GM19025 (cell line): ENCODE measurements around the gene ACTR8.

Source experiments
- ATAC-seq: cut with Tn5 transposase; IDR thresholded peaks from one replicate; pipeline ENCODE4 v1.9.1; 2021; ENCODE audit warnings: mild to moderate bottlenecking, low read depth, moderate library complexity; ENCODE audit not compliant: unreplicated experiment

The ACTR8 gene

DNA sequence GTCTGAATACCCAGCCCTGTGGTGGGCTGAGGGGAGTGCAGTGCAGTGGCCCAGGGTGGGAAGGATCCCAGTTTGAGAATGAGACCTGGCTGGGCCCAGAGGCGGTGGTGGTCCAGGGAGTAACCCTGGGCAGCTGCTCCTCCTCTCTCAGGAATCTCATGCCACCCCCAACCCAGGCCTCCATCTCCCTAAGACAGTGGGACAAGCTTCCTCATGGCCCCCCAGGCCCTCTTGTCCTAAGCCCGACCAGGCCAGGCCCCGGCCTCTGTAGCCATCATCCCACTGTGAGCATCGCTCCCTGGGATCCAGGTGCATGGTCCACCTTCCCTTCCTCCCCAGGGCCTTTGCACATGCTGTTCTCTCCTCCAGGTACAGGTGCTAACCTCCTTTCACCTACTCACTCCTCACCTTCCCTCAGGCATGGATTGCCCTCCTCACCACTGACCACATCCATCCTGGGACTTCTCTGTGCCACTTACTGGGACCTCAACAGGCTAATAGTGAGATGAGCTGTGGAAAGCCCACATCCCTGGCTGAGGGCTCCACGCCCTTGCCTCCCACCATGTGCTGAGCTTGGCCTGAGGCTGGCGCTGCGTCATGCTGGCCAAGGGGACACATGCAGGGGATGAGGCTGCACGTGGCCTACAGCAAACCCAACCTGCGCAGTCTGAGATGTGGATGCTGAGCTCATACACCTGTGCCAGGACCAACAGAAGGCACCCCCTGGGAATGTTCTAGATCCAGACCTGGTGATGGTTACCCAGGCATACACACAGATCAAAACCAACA lies 45.7 kb downstream of the ACTR8 start:
- no peak for ATAC-seq

DNA sequence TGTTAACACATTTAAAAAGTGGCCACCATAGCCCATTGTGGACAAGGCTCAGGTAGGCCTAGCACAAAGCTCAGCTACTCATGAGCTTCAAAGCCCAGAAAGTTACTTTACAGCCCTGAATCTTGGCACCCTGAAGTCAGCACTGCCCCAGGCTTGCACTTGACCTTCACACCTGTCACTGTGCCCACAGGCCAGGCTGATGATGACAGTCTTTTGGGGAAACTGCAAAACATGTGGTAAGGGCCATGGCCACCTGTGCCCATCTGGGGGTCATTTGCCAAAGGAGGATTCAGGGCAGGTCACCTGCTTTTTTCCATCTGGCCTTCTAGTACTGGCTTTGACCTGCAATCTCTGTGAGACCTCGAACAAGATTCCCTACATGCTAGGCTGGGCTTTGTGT lies 46.7 kb downstream of the ACTR8 start:
- ATAC-seq = no peak

DNA sequence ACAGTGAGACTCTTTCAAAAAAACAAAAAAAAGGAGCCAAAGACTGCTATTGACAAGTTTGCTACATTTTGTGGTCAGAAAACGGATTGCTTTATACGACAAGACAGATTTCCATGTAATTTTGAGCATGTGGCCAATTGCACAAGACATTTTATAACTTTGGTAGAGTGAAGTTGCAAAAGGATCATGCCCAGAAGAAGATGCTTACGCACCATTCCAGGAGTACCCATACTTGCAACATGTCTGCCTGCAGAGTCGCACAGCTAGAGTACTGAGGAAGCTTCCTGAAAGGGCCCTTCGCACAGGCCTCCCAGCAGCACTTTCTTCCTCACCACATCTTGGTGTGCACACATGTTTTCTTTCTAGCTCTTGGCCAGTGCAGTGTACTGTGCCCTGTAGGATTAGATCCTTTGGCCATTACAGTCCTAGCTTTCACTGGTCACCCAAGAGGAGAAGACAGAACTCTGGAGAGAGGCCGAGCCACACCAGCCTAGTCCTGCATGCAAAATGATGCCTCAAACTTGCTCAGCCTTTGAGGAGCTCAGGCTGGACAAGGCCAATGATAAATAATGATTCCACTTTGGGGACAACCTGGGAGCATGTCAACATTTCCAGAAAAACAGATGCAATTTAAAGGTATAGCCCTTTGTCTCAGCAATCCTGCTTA lies 47.4 kb downstream of the ACTR8 start:
- no peak for ATAC-seq

- ATAC-seq = no peak
These were observed 48.3 kb downstream of the ACTR8 start for GRCh38 chr3:53833700-53834099.

DNA sequence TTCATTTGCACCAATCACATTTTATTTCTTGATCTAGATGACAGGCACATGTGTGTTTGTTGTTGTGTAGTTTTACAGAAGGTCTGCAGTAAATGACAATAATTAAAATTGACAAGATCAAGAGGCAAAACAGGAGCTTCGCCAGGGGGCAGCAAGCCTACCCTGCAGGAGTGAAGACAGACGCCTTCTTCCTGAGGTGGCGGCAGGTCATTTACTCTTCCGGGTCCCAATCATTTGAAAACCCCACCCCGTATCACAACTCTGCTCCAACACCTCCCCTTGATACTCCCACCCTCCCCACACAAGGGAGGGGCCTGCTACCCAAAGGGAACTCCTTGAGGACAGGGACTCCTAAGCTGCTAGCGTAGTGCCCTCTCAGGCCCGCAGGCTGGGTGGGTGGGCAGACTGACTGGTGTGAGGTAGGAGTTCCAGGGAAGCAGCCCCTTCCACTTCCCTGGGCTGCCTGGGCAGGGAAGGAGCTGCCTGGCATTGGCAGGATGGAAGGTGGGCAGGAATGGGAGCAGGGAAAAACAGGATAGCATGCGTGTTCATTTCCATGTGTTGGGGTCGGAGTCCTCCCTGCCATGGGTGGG lies 48.8 kb downstream of the ACTR8 start:
- no peak for ATAC-seq

DNA sequence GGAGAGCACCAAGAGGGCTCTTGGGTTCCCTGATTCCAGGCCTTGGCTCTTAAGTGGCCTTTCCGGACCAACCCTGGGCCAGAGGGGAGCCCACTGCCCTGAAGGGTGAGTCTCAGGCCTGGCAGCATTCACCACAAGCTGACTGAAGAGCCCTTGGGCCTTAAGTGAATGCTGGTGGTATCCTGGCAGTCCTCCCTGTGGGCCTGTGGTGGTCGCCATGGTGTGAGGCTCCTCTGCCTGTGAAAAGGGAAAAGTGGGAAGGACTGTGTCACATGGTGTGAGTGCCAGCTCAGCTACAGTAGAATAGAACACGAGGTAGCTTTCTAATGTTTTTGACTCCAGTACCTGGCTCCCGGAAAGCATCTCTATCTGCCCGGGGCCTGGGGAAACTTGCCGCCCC lies 51.0 kb downstream of the ACTR8 start:
- no peak for ATAC-seq

- ATAC-seq = no peak
These were observed 52.3 kb downstream of the ACTR8 start for GRCh38 chr3:53829605-53830004.

GRCh38 chr3:53828581-53828980 lies 53.4 kb downstream of the ACTR8 start:
- ATAC-seq = no peak

DNA sequence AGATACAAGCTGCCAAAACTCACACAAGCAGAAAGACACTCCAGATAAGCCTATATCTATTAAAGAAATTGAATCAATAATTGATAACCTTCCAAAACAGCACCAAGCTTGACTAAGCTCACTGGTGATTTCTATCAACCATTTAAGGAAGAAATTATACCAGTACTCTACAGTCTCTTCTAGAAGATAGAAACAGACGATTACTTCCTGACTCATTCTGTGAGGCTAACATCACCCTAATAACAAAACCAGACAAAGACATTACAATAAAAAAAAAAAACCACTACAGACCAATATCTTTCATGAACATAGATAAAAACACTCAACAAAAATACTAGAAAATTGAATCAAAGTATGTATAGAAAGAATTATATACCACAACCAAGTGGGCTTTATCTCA lies 55.9 kb downstream of the ACTR8 start:
- no peak for ATAC-seq

DNA sequence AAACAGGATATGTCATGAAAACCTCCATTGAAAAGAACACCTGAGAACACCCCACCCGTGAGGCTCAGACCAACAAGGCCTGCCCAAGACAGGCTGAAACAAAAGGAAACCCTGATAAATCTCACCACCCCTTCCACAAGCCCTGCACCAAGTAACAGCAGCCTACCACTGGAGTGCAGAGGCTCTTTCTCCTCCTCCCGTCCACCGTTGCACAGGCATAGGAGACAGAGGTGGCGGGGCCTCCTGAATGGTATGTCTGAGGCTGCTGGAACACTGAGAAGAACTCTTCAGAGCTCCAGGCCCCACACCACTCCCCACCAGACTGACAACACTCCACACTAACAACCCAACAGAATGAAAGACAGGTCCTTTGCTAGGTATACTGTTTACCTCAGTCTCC lies 57.2 kb downstream of the ACTR8 start:
- ATAC-seq = no peak

GRCh38 chr3:53823956-53824657 lies 57.8 kb downstream of the ACTR8 start:
- no peak for ATAC-seq

- no peak for ATAC-seq
These were observed 58.7 kb downstream of the ACTR8 start for GRCh38 chr3:53823026-53823955.

DNA sequence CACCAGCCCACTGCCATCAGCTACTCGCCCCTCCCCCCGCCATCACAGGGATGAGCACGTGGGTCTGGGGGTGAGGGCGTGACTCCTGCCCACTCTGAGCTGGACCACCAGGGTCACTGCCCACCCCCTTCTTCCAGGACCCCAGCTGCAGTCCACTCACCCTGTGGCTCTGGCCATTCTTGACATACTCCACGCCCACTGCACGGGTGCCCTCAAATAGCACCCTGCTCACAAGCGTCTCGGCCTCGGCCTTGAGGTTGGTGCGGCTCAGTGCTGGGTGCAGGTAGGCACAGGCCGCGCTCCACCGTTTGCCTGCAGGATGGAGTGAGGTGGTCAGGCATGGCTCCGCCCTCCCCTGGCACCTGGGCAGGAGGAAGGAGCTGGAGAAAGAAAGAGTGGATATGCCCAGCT lies 59.6 kb downstream of the ACTR8 start:
- ATAC-seq = no peak

GRCh38 chr3:53821631-53822121 lies 60.3 kb downstream of the ACTR8 start:
- peak; percentile 55 for ATAC-seq

- no peak for ATAC-seq
These were observed 61.0 kb downstream of the ACTR8 start for GRCh38 chr3:53820756-53821580.

DNA sequence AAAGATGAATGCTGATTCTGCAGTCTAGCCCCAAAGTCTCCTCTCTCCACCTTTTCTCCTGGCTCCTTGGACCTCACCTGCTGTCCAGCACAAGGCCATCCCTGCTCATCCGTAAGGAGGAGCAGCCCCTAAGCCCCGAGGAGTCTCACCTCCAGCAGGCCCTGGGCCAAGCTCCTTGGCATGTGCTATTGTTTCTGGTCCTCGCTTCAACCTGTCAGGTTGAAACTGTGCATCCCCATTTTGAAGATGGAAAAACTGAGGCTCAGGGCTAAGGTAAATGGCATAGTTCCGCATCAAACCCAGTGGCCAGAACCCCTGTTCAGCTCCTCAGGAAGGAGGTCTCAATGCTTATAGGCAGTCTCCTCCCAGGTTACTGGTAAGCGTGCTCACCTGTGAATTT lies 61.9 kb downstream of the ACTR8 start:
- ATAC-seq = no peak

DNA sequence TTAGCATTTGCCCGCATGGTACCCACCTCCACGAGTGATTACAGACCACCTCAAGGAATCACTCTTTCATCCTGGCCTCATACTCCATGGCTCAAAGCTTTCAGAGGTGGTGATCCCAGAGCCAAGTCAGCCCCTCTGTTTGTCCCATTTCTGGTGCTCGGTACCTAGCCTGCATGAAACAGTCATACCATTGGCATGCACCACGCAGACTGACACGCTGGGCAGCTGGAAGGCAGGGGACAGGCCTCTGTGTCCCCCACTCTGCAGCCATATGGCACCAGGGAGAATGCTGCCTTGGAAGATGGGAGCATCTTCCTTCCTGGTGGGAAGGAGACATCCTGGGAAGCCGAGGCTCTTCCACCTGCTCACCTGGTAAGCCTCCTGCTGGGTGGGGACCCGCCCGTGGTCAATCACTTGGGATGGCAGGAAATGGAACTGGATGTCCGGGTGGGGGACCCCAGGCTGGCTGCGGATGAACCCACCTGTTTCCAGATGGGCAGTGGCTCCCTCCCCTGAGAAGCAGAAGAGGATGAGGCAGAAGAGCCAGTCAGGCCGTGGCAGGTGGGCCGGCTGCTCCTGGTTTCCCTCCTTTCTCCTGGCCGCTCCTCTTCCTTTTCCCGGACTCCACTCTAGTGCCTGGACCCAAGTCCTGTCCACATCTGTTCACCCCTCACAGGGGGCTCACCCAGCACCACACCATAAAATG lies 62.6 kb downstream of the ACTR8 start:
- no peak for ATAC-seq
